Left ventricle myocardium inferior (tissue), 1 donor: ENCODE measurements around the gene CLSTN3. TPM values are rescaled to one million over a fixed set of nuclear protein-coding genes. Genes with fewer than 3 reads are reported as not detected.

ENCODE experiments used
- DNase-seq: peaks from one replicate; pipeline ENCODE4 v3.0.0-alpha.2; 2020
- H3K27ac ChIP-seq: fragments of 200-600 bp; replicated peaks from 2 replicates; pipeline ENCODE4 v1.8.0; 2021
- H3K27me3 ChIP-seq: fragments of 200-600 bp; 2 replicates; pipeline ENCODE4 v1.8.0; 2021; ENCODE audit warnings: low read depth
- H3K36me3 ChIP-seq: fragments of 200-600 bp; 2 replicates; pipeline ENCODE4 v1.8.0; 2021
- H3K4me1 ChIP-seq: fragments of 200-600 bp; 2 replicates; pipeline ENCODE4 v1.8.0; 2021
- H3K4me3 ChIP-seq: fragments of 200-600 bp; 2 replicates; pipeline ENCODE4 v1.8.0; 2021; ENCODE audit warnings: mild to moderate bottlenecking, moderate library complexity
- H3K9me3 ChIP-seq: fragments of 200-600 bp; replicated peaks from 2 replicates; pipeline ENCODE4 v1.8.0; 2021
- intact Hi-C: fragments of 100-400 bp; cut with micrococcal nuclease; formaldehyde crosslinking; loops from one replicate; pipeline ENCODE4 v1.11.0; 2022
- total RNA-seq: library from RNA; stranded (reverse); fragmentation: NEBNext Ultra II Directional; extraction: Animal tissue kit (Norgen Biotek cat#: 25700); gene quantifications from one replicate; pipeline ENCODE4 v1.2.1, GENCODE V29; 2021
- TF ChIP-seq, protein P1 (sequence below): fragments of 200-600 bp; IDR thresholded peaks from 2 replicates; pipeline ENCODE4 v1.8.0; 2021; ENCODE audit warnings: antibody characterized with exemption, mild to moderate bottlenecking, borderline replicate concordance
- donor health status: DM: no; HTN: yes; CAD: no; lungs with severe emphysema.

CLSTN3 gene
- total RNA-seq, 1 donor from 2014 or later, result 4.6 TPM

DNA sequence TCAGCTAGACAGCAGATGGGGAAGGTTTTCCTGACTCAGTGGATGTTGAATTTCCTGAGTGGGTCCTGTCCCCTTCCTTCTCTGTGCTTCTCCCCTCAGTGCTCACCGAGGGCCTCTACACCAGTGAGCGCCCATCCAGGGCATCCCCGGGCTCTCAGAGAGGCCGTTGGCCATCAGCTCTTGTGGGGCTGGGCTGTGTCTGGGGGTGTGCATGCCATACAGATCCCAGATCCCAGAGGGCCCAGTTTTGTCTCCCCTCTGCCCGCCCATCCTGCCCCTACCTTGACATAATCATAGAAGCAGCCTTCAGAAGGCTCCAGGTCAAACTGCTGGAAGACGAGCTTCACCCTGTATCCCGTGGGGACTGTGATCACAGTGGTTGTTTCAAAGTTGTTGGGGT, 39.0 kb upstream of the CLSTN3 start:
- Histone ChIP-seq H3K27me3 (no peaks in the 10 kb centered on the region), H3K4me1 (peaks cover 26% of the 10 kb centered on the region), H3K4me3 (peak overlapping the region; percentile 66), H3K36me3 (peaks cover 20% of the 10 kb centered on the region), H3K27ac (peak overlapping the region; percentile 74), H3K9me3 (no peaks in the 10 kb centered on the region)
- DNase-seq, result no peak
- intact Hi-C loops, result no loop called here
- TF ChIP-seq, protein P1, sequence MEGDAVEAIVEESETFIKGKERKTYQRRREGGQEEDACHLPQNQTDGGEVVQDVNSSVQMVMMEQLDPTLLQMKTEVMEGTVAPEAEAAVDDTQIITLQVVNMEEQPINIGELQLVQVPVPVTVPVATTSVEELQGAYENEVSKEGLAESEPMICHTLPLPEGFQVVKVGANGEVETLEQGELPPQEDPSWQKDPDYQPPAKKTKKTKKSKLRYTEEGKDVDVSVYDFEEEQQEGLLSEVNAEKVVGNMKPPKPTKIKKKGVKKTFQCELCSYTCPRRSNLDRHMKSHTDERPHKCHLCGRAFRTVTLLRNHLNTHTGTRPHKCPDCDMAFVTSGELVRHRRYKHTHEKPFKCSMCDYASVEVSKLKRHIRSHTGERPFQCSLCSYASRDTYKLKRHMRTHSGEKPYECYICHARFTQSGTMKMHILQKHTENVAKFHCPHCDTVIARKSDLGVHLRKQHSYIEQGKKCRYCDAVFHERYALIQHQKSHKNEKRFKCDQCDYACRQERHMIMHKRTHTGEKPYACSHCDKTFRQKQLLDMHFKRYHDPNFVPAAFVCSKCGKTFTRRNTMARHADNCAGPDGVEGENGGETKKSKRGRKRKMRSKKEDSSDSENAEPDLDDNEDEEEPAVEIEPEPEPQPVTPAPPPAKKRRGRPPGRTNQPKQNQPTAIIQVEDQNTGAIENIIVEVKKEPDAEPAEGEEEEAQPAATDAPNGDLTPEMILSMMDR, result no peak

DNA sequence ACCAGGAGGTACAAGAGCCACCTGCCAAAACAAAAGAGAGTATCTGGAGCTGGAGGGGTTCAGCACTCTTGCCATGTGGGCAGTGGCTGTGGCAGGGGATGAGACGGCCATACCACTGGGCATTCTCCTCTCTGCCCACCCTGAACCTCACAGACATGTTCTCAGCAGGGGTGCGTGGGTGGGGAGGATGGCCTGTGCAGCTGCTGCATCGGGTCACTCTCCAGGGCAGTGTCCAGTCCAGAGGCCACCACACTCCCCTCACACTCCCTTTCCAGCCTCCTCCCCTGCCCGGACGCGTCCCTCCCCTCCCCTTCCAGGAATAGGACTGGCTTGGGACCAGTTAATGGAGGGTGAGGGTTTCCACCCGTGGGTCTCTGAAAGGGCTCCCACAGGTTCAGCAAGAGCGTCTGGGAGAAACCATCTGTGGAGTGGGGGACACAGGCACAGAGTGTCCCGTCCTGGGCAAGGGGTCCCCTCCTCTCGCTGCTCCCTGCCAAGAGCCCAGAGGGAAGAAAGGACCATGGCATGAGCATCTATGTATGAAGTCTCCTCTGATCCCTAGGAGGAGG, 38.4 kb upstream of the CLSTN3 start:
- Histone ChIP-seq H3K4me1 (peaks cover 26% of the 10 kb centered on the region), H3K27ac (peak overlapping the region; percentile 74), H3K27me3 (no peaks in the 10 kb centered on the region), H3K4me3 (peak overlapping the region; percentile 66), H3K36me3 (peaks cover 17% of the 10 kb centered on the region), H3K9me3 (no peaks in the 10 kb centered on the region)
- intact Hi-C loops, result no loop called here
- TF ChIP-seq, protein P1, result no peak
- peak; percentile 67 for DNase-seq

DNA sequence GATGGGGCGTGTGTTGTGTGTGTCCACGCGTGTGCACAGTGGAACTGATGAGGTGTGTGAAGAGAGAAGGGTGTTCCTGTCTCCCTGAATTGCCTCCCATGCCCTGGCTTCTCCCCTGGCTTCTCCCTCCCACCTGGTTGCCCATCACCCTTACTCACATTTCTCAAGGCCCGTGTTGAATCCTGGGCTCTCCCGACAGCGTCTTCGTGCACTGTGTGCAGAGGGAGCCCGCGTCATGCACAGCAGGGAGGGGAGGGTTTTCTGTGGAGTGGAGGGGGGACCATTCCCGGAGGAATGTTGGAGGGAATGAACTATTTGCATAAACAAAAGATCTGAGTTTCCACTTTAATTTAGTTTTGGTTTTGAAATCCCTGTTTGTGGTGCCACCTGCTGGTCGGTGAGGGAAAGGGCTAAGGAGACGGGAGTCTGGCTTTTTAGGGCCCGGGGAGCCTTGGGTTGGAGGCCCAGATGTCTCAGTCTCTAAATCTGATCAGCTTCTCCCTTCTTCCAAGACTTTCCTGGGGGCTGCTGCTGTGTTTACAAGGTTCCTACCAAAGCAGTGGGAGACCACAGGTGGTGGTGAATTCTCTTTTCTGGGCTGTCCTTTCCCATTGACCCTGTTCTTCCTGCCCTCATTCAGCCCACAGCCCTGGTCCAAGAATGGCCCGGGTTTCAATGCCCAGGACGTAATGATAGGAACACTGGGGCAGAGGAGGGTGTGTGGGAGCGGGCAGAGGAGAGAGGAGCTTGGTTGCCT, 37.8 kb upstream of the CLSTN3 start, which contains the start of gene C1R:
Gene C1R, minus strand, starts transcription at position 217 of the 757 bp plus-strand sequence. Its CDS starts 57 bp downstream, at position 160.
- Histone ChIP-seq H3K27ac (peak within 1 kb of the TSS; percentile 74), H3K4me3 (peak within 1 kb of the TSS; percentile 66), H3K36me3 (peaks cover 17% of the 10 kb centered on the region), H3K9me3 (no peaks in the 10 kb centered on the region), H3K4me1 (peaks cover 26% of the 10 kb centered on the region), H3K27me3 (no peaks in the 10 kb centered on the region)
- peak; percentile 71 for DNase-seq
- TF ChIP-seq, protein P1, result peak; percentile 95
- intact Hi-C loops, result no loop called here

DNA sequence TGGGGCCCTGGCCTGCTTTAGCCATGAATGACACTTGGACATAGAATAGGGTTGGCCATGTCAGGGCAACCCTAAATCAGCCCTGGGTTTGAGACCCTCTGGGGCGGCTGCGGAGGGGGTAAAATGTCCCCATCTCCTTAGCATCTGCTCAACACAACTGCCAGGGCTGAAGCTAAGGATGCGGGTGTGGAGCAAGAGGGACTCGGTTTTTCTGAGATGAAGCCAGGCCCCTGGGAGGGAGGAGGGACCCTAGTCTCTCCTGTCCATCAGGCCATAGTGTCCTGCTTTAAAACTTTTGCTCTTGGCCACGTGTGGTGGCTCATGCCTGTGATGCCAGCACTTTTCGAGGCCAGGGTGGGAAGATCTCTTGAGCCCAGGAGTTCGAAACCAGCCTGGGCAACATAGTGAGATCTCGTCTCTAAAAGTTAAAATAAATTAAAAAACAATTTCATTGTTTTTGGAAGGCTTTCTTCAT, 37.1 kb upstream of the CLSTN3 start:
- intact Hi-C loops, result no loop called here
- H3K27me3 ChIP-seq, result no peaks in the 10 kb centered on the region
- H3K27ac ChIP-seq, result peak overlapping the region; percentile 74
- no peaks in the 10 kb centered on the region for H3K9me3 ChIP-seq
- H3K4me3 ChIP-seq, result no peak overlapping the region
- no peak for DNase-seq
- H3K4me1 ChIP-seq, result peaks cover 26% of the 10 kb centered on the region
- TF ChIP-seq, protein P1, result no peak
- H3K36me3 ChIP-seq, result peaks cover 17% of the 10 kb centered on the region

DNA sequence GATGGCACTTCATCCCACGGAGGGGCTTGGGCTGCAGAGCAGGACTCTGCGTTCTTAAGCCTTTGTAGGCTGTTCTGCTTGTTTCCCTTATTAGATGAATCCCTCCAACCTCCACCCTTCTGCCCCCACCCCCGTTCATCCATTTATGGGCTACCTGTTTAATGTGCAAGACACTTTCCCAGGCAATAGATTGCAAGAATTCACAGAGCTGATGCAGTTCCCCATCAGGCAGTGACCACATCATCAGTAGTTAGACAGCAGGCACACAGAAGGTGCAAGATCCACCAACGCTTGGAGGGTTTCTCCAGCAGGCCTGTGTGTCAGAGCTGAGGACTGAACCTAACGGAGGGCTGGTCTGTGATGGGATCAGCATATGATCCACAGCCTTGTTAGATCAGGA, 36.7 kb upstream of the CLSTN3 start:
- Histone ChIP-seq H3K4me1 (peaks cover 26% of the 10 kb centered on the region), H3K27ac (no peak overlapping the region), H3K4me3 (no peak overlapping the region), H3K27me3 (no peaks in the 10 kb centered on the region), H3K9me3 (no peaks in the 10 kb centered on the region), H3K36me3 (peaks cover 19% of the 10 kb centered on the region)
- intact Hi-C loops, result no loop called here
- TF ChIP-seq, protein P1, result no peak
- no peak for DNase-seq
